A204.1 (cell line): ENCODE measurements around the gene XYLT1.
"Not testable (repeated sequence)": the region's sequence is repeated elsewhere in the genome, so short reads cannot be mapped to it uniquely, and the experiment has no call there.

Experiments used
- FAIRE-seq: peaks from 2 replicates; lab custom pipeline; 2012; peaks lifted over from hg19 to GRCh38; lab: Jason Lieb, UNC

XYLT1 gene

GRCh38 chr16:17335406-17335805 lies 135.4 kb downstream of the XYLT1 start:
- FAIRE-seq = not testable (repeated sequence)

GRCh38 chr16:17334096-17334495 lies 136.7 kb downstream of the XYLT1 start:
- no peak for FAIRE-seq

GRCh38 chr16:17333229-17333628 lies 137.5 kb downstream of the XYLT1 start:
- no peak for FAIRE-seq

- no peak for FAIRE-seq
Measured at GRCh38 chr16:17331991-17332390, 138.8 kb downstream of the XYLT1 start.

GRCh38 chr16:17331071-17331607 lies 139.6 kb downstream of the XYLT1 start:
- FAIRE-seq = no peak

GRCh38 chr16:17330044-17330443 lies 140.7 kb downstream of the XYLT1 start:
- no peak for FAIRE-seq

GRCh38 chr16:17329391-17329790 lies 141.4 kb downstream of the XYLT1 start:
- no peak for FAIRE-seq

GRCh38 chr16:17328932-17329331 lies 141.8 kb downstream of the XYLT1 start:
- no peak for FAIRE-seq

GRCh38 chr16:17327664-17328335 lies 143.0 kb downstream of the XYLT1 start:
- no peak for FAIRE-seq

- no peak for FAIRE-seq
Measured at GRCh38 chr16:17325476-17326143, 145.2 kb downstream of the XYLT1 start.

- FAIRE-seq = no peak
Measured at GRCh38 chr16:17324451-17324850, 146.3 kb downstream of the XYLT1 start.

GRCh38 chr16:17323171-17323570 lies 147.6 kb downstream of the XYLT1 start:
- no peak for FAIRE-seq

GRCh38 chr16:17321824-17322223 lies 148.9 kb downstream of the XYLT1 start:
- no peak for FAIRE-seq

- FAIRE-seq = no peak
Measured at GRCh38 chr16:17320009-17320408, 150.8 kb downstream of the XYLT1 start.

GRCh38 chr16:17318238-17318637 lies 152.5 kb downstream of the XYLT1 start:
- no peak for FAIRE-seq

GRCh38 chr16:17316005-17316404 lies 154.8 kb downstream of the XYLT1 start:
- no peak for FAIRE-seq

- no peak for FAIRE-seq
Measured at GRCh38 chr16:17313793-17314547, 156.8 kb downstream of the XYLT1 start.

GRCh38 chr16:17313085-17313611 lies 157.6 kb downstream of the XYLT1 start:
- no peak for FAIRE-seq

- FAIRE-seq = no peak
Measured at GRCh38 chr16:17312094-17312710, 158.6 kb downstream of the XYLT1 start.

GRCh38 chr16:17311333-17312093 lies 159.2 kb downstream of the XYLT1 start:
- no peak for FAIRE-seq

- no peak for FAIRE-seq
Measured at GRCh38 chr16:17309510-17309909, 161.2 kb downstream of the XYLT1 start.

GRCh38 chr16:17308186-17308585 lies 162.6 kb downstream of the XYLT1 start:
- no peak for FAIRE-seq
